Thyroid gland (tissue), 4 donors: ENCODE results near the gene CFP.

Experiments
- POLR2A ChIP-seq, 2 donors: fragments of 450-650 bp; IDR thresholded peaks; one replicate each; pipeline ENCODE4 v1.6.1; 2017; ENCODE audit warnings: antibody characterized with exemption in 2 of 2, mild to moderate bottlenecking in 2 of 2, moderate library complexity in 1 of 2
- TF ChIP-seq, protein P1 (sequence below), 6 experiments: fragments of 200-600 bp in 3 of 6; fragments of 450-650 bp in 3 of 6; sonication (generic) in 3 of 6; IDR thresholded peaks; one replicate each; pipeline ENCODE4 v1.5.1; 2016 to 2019; ENCODE audit warnings: antibody characterized with exemption in 6 of 6, mild to moderate bottlenecking in 2 of 6, inconsistent platforms in 1 of 6, moderate library complexity in 1 of 6

- TF ChIP-seq, protein P1, sequence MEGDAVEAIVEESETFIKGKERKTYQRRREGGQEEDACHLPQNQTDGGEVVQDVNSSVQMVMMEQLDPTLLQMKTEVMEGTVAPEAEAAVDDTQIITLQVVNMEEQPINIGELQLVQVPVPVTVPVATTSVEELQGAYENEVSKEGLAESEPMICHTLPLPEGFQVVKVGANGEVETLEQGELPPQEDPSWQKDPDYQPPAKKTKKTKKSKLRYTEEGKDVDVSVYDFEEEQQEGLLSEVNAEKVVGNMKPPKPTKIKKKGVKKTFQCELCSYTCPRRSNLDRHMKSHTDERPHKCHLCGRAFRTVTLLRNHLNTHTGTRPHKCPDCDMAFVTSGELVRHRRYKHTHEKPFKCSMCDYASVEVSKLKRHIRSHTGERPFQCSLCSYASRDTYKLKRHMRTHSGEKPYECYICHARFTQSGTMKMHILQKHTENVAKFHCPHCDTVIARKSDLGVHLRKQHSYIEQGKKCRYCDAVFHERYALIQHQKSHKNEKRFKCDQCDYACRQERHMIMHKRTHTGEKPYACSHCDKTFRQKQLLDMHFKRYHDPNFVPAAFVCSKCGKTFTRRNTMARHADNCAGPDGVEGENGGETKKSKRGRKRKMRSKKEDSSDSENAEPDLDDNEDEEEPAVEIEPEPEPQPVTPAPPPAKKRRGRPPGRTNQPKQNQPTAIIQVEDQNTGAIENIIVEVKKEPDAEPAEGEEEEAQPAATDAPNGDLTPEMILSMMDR (IDR thresholded peaks at IDR 0.05): no peak
- TF ChIP-seq POLR2A (IDR thresholded peaks at IDR 0.05): no peak
Measured at GRCh38 chrX:47587906-47588735, 41.6 kb downstream of the CFP start.
